GM21381 (cell line): Measurements from ENCODE around the gene CCT6A.
"Not testable (repeated sequence)": the region's sequence is repeated elsewhere in the genome, so short reads cannot be mapped to it uniquely, and the experiment has no call there.

ENCODE experiments used
- ATAC-seq: cut with Tn5 transposase; IDR thresholded peaks from one replicate; pipeline ENCODE4 v1.9.1; 2021; ENCODE audit warnings: mild to moderate bottlenecking, moderate library complexity; ENCODE audit not compliant: unreplicated experiment

Gene CCT6A, protein sequence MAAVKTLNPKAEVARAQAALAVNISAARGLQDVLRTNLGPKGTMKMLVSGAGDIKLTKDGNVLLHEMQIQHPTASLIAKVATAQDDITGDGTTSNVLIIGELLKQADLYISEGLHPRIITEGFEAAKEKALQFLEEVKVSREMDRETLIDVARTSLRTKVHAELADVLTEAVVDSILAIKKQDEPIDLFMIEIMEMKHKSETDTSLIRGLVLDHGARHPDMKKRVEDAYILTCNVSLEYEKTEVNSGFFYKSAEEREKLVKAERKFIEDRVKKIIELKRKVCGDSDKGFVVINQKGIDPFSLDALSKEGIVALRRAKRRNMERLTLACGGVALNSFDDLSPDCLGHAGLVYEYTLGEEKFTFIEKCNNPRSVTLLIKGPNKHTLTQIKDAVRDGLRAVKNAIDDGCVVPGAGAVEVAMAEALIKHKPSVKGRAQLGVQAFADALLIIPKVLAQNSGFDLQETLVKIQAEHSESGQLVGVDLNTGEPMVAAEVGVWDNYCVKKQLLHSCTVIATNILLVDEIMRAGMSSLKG

GRCh38 chr7:56051339-56052191 lies at the start of gene CCT6A, which contains the start of gene PSPH:
Gene CCT6A, plus strand, starts transcription at chr7:56051765. Its CDS starts 84 bp downstream, at chr7:56051849.
Gene PSPH, minus strand, starts transcription at chr7:56051444. Its CDS starts 30,232 bp downstream, at chr7:56021212.
- peak; percentile 96 for ATAC-seq

GRCh38 chr7:56003749-56004148 lies 47.8 kb upstream of the CCT6A start:
- no peak for ATAC-seq

DNA sequence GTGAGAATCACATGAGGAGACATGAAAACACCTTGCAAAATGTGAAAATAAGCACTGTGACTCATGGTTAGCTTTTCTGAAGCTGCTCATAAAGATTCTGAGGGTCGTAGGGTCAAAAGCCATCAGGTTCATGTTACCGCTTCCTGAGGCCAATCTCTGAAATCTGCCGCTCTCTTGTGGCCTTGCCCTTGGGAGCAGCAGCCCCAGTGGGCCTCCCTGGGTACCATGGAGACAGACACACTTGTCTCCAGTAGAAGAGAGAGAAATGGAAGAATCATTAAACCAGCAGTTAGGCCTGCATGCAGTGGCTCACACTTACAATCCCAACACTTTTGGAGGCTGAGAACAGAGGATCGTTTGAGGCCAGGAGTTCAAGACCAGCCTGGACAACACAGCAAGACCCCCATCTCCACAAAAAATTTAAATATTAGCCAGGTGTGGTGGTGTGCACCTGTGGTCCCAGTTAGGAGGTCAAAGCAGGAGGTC lies 44.4 kb upstream of the CCT6A start:
- no peak for ATAC-seq

DNA sequence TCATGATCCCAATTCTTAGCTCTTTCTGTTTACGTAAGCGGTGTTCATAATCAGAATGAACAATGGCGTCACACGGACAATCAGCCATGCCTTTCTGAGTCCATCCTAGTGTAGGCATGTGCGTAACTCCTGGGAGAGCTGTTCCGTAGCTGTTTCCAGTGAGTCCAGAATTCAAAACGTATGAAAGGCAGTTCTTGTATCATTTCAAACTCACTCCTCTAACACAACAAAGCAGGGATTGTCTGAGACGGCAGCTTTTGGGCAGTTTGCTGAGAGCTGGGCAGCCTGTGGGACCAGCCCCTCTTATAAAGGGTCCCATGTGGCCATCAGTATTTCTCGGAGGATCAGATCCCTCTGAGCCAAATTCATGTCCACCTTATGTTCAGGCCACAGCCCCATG lies 43.7 kb upstream of the CCT6A start:
- ATAC-seq: no peak

DNA sequence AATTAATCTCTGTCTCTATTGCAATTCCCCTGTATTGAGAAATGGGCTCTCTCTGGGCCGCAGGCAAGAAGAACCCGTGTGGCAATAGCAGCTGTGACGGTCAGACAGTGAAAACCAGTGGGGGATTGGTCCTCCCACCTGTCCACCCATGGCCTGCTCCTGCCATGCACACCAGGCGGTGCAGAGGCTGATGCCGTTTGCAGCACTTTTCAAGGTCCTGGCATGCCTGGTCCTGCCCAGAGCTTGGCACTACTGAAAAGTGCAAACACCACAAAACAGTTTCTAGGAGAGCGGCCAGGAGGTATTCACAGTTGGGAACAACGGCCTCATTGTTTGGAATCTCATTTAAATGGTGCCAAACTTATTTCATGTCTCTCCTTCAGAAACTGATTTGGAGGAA lies 41.9 kb upstream of the CCT6A start:
- ATAC-seq: no peak

GRCh38 chr7:56017015-56017414 lies 34.5 kb upstream of the CCT6A start:
- not testable (repeated sequence) for ATAC-seq

- ATAC-seq: no peak
Observed at GRCh38 chr7:56019501-56019900, 32.1 kb upstream of the CCT6A start.

DNA sequence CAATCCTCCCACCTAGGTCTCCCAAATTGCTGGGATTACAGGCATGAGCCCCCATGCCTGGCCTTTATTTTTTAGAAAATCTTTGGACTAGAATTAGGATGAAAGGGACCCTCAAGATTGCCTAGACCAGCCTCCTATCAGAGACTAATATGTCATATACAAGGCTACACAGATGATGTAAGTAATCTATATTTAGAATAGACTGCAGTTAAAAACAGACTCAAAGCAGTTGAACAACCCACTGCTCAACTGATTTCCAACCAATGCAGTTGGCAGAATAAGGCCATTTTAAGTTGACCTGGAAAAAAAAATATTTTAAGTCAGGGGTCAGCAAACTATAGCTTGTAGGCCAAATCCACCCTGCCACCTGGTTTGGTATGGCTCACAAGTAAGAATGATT lies 28.1 kb upstream of the CCT6A start:
- no peak for ATAC-seq

GRCh38 chr7:56026538-56026937 lies 25.0 kb upstream of the CCT6A start:
- no peak for ATAC-seq

DNA sequence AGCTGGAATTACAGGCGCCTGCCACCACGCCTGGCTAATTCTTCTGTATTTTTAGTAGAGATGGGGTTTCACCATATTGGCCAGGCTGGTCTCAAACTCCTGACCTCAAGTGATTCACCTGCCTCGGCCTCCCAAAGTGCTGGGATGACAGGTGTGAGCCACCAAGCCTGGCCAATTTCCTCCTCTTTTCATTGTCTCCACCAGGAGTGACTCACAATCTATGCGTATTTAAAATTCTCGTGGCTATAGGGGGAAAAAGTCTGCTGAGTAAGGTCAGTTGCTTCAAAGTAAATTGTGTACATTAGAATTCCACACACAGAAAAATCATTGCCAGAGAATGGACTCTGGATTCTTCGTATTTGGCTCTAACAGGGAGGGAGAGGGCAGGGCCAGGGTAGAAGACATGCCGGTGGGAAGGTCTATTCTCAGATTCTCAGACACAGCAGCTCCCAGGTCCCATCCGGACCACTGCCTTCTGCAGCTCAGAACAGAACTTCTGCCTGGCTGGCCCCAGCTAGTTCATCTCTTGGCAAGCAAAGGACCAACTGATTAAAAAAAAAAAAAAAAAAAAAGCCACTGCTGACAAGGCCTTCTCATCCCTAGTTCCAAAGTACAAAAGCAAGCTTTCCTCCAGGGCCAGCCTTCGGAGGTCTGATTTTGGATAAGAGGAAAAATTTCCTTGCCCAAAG lies 22.5 kb upstream of the CCT6A start:
- ATAC-seq: no peak

GRCh38 chr7:56030340-56030739 lies 21.2 kb upstream of the CCT6A start:
- ATAC-seq: no peak

DNA sequence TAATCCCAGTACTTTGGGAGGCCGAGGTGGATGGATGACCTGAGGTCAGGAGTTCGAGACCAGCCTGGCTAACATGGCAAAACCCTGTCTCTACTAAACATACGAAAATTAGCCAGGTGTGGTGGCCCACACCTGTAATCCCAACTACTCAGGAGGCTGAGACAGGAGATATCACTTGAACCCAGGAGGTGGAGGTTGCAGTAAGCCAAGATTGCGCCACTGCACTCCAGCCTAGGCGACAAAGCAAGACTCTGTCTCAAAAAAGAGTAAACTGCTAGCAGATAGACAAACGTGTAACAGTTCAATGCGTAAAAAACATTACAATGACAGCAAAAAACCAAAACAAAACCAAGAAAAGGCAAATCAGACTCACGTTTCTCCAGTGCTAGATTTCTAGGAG lies 20.0 kb upstream of the CCT6A start:
- ATAC-seq: not testable (repeated sequence)

DNA sequence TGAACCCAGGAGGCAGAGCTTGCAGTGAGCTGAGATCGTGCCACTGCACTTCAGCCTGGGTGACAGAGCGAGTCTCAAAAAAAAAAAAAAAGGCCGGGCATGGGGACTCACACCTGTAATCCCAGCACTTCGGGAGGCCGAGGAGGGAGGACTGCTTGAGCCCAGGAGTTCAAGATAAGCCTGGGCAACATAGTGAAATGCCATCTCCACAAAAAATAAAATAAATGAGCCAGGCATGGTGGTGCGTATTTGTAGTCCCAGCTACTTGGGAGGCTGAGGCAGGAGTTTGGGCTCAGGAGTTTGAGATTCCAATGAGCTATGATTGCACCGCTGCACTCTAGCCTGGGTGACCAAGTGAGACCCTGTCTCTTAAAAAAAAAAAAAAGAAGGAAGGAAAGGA lies 19.0 kb upstream of the CCT6A start:
- not testable (repeated sequence) for ATAC-seq

GRCh38 chr7:56033671-56034432 lies 17.7 kb upstream of the CCT6A start:
- ATAC-seq: peak; percentile 96

GRCh38 chr7:56040730-56041129 lies 10.8 kb upstream of the CCT6A start:
- ATAC-seq: no peak

DNA sequence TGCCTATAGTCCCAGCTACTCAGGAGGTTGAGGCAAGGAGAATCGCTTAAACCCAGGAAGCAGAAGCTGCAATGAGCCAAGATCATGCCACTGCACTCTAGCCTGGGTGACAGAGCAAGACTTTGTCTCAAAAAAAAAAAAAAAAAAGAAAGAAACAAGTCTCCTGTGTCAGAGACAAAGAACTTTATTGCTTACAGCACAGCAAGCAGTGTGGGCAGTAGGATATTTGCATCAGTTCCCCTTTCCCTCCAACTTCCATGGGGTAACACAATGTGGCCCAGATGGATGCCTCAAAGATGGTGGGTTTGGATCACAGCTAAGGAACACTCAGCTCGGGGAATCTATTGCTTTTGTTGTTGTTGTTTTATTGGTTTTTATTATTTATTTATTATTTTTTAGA lies 5.8 kb upstream of the CCT6A start:
- ATAC-seq: not testable (repeated sequence)

- ATAC-seq: no peak
Observed at GRCh38 chr7:56046721-56047445, 4.7 kb upstream of the CCT6A start.

- not testable (repeated sequence) for ATAC-seq
Observed at GRCh38 chr7:56047446-56048116, 4.0 kb upstream of the CCT6A start.

GRCh38 chr7:56048245-56048644 lies 3.3 kb upstream of the CCT6A start:
- ATAC-seq: no peak
